H1 (cell line): ENCODE measurements around the gene MTPN. TPM values are rescaled to one million over a fixed set of nuclear protein-coding genes. Genes with fewer than 3 reads are reported as not detected.

Source experiments
- CTCF ChIA-PET: fragments of 300-600 bp; sonication (Branson Sonifier 250); formaldehyde crosslinking; loops from one replicate; lab custom pipeline; 2021; ENCODE audit not compliant: partially characterized antibody; lab: Charles Lee
- POLR2A ChIA-PET: fragments of 300-600 bp; sonication (Branson Sonifier 250); formaldehyde crosslinking; loops from one replicate; lab custom pipeline; 2021; ENCODE audit warnings: inconsistent platforms; ENCODE audit not compliant: partially characterized antibody; lab: Charles Lee
- DNase-seq, 2 experiments: peaks; one replicate each; pipeline versions ENCODE4 v3.0.0 to v3.0.0-alpha.2; 2010 to 2022; ENCODE audit warnings: low spot score in 2 of 2, low read depth in 1 of 2, mixed read lengths in 1 of 2
- FAIRE-seq: peaks from 2 replicates; lab custom pipeline; 2011; peaks lifted over from hg19 to GRCh38; lab: Jason Lieb, UNC
- H2AFZ ChIP-seq: 2 replicates; pipeline ENCODE4 v1.8.1; 2012; ENCODE audit warnings: low read length, inconsistent platforms
- H2AK5ac ChIP-seq: 2 replicates; pipeline ENCODE4 v1.6.1; 2013; ENCODE audit warnings: low read depth, low read length
- H2BK120ac ChIP-seq: replicated peaks from 2 replicates; pipeline ENCODE3; 2013; ENCODE audit warnings: low read depth, low read length, inconsistent platforms
- H2BK12ac ChIP-seq: 2 replicates; pipeline ENCODE4 v1.6.1; 2013; ENCODE audit warnings: low read depth, low read length
- H2BK15ac ChIP-seq: 2 replicates; pipeline ENCODE4 v1.6.1; 2013; ENCODE audit warnings: low read length
- H2BK20ac ChIP-seq: 2 replicates; pipeline ENCODE4 v1.6.1; 2013; ENCODE audit warnings: low read length
- H2BK5ac ChIP-seq: 2 replicates; pipeline ENCODE4 v1.6.1; 2013; ENCODE audit warnings: low read depth, low read length
- H3K14ac ChIP-seq: 2 replicates; pipeline ENCODE4 v1.6.1; 2013; ENCODE audit warnings: inconsistent platforms; ENCODE audit not compliant: insufficient read length
- H3K18ac ChIP-seq: 2 replicates; pipeline ENCODE4 v1.6.1; 2013; ENCODE audit warnings: low read length; ENCODE audit errors: extremely low read depth
- H3K23ac ChIP-seq: 2 replicates; pipeline ENCODE4 v1.6.1; 2013; ENCODE audit warnings: inconsistent platforms; ENCODE audit not compliant: insufficient read length
- H3K23me2 ChIP-seq: 2 replicates; pipeline ENCODE4 v1.6.1; 2013; ENCODE audit warnings: low read depth, low read length
- H3K27ac ChIP-seq: 2 replicates; pipeline ENCODE4 v1.6.1; 2011; ENCODE audit warnings: low read depth, low read length, inconsistent platforms
- H3K27me3 ChIP-seq, 4 experiments: replicated peaks in 1 of 4; 1 replicate in 1 of 4; 2 replicates in 3 of 4; pipeline versions ENCODE4 v1.6.1 to v1.8.1; 2011 to 2013; ENCODE audit warnings: low read length in 3 of 4, mild to moderate bottlenecking in 3 of 4, inconsistent platforms in 2 of 4, mixed read lengths in 2 of 4, moderate library complexity in 1 of 4; ENCODE audit not compliant: control insufficient read depth in 3 of 4, insufficient read depth in 3 of 4; ENCODE audit errors: extremely low read depth in 1 of 4
- H3K36me3 ChIP-seq, 4 experiments: 2 replicates each; pipeline versions ENCODE4 v1.6.1 to v1.8.1; 2011 to 2013; ENCODE audit warnings: mild to moderate bottlenecking in 4 of 4, low read length in 3 of 4, moderate library complexity in 2 of 4, control low read depth in 1 of 4, inconsistent platforms in 1 of 4; ENCODE audit not compliant: insufficient read depth in 4 of 4, control insufficient read depth in 2 of 4
- H3K4ac ChIP-seq: replicated peaks from 2 replicates; pipeline ENCODE3; 2013; ENCODE audit warnings: low read length, low read depth, mixed read lengths, inconsistent platforms; ENCODE audit not compliant: insufficient read length
- H3K4me1 ChIP-seq, 4 experiments: replicated peaks in 1 of 4; 1 replicate in 1 of 4; 2 replicates in 3 of 4; pipeline versions ENCODE4 v1.6.1 to v1.8.1; 2011 to 2013; ENCODE audit warnings: low read length in 3 of 4, inconsistent platforms in 2 of 4, mixed read lengths in 1 of 4; ENCODE audit not compliant: insufficient read depth in 4 of 4, control insufficient read depth in 3 of 4
- H3K4me2 ChIP-seq, 2 experiments: 2 replicates each; pipeline versions ENCODE4 v1.6.1 to v1.8.1; 2011 to 2013; ENCODE audit warnings: low read depth in 2 of 2, low read length in 2 of 2, control low read depth in 1 of 2, inconsistent platforms in 1 of 2, mild to moderate bottlenecking in 1 of 2; ENCODE audit not compliant: insufficient read depth in 1 of 2
- H3K4me3 ChIP-seq, 4 experiments: fragments of 200-600, 300-600 bp in 1 of 4; sonication (generic), shearing (Covaris generic), sonication (Bioruptor Twin) in 1 of 4; 2 replicates each; pipeline versions ENCODE4 v1.5.1 to v1.8.1; 2011 to 2016; ENCODE audit warnings: low read length in 4 of 4, low read depth in 3 of 4, control low read depth in 2 of 4, inconsistent platforms in 2 of 4, mild to moderate bottlenecking in 2 of 4, mixed read lengths in 1 of 4, moderate library complexity in 1 of 4; ENCODE audit not compliant: insufficient read depth in 2 of 4; ENCODE audit errors: extremely low read depth in 1 of 4
- H3K56ac ChIP-seq: replicated peaks from 2 replicates; pipeline ENCODE3; 2013; ENCODE audit warnings: low read depth, mild to moderate bottlenecking, mixed read lengths, low read length, inconsistent platforms; ENCODE audit not compliant: insufficient read length
- H3K79me1 ChIP-seq: 2 replicates; pipeline ENCODE4 v1.6.1; 2013; ENCODE audit warnings: low read depth, low read length, control low read depth
- H3K79me2 ChIP-seq, 2 experiments: 2 replicates each; pipeline versions ENCODE4 v1.6.1 to v1.8.1; 2012 to 2013; ENCODE audit warnings: low read length in 2 of 2, mild to moderate bottlenecking in 2 of 2, inconsistent platforms in 1 of 2; ENCODE audit not compliant: insufficient read depth in 2 of 2, control insufficient read depth in 1 of 2
- H3K9ac ChIP-seq, 4 experiments: replicated peaks in 1 of 4; 1 replicate in 1 of 4; 2 replicates in 3 of 4; pipeline versions ENCODE4 v1.6.1 to v1.8.1; 2011 to 2013; ENCODE audit warnings: low read depth in 3 of 4, low read length in 3 of 4, control low read depth in 2 of 4, mild to moderate bottlenecking in 2 of 4, moderate library complexity in 2 of 4, inconsistent platforms in 1 of 4; ENCODE audit errors: extremely low read depth in 1 of 4
- H3K9me3 ChIP-seq, 2 experiments: 2 replicates each; pipeline versions ENCODE4 v1.6.1 to v1.8.1; 2012 to 2013; ENCODE audit warnings: mild to moderate bottlenecking in 2 of 2, moderate library complexity in 2 of 2, control low read depth in 1 of 2, inconsistent platforms in 1 of 2, low read depth in 1 of 2, low read length in 1 of 2, mixed read lengths in 1 of 2; ENCODE audit not compliant: insufficient read depth in 2 of 2
- H4K20me1 ChIP-seq, 2 experiments: replicated peaks in 1 of 2; 2 replicates each; pipeline versions ENCODE3 to v1.8.1; 2011 to 2013; ENCODE audit warnings: inconsistent platforms in 2 of 2, low read length in 2 of 2, mild to moderate bottlenecking in 1 of 2; ENCODE audit not compliant: insufficient read depth in 2 of 2, control insufficient read depth in 1 of 2
- H4K5ac ChIP-seq: 2 replicates; pipeline ENCODE4 v1.6.1; 2013; ENCODE audit warnings: low read length, low read depth, mixed read lengths, inconsistent platforms; ENCODE audit not compliant: insufficient read length
- H4K8ac ChIP-seq: 2 replicates; pipeline ENCODE4 v1.8.0; 2013; ENCODE audit warnings: mild to moderate bottlenecking, moderate library complexity, low read length, inconsistent platforms; ENCODE audit not compliant: insufficient read depth; ENCODE audit errors: extremely low read depth
- H4K91ac ChIP-seq: replicated peaks from 2 replicates; pipeline ENCODE3; 2013; ENCODE audit warnings: low read length, mixed read lengths, inconsistent platforms; ENCODE audit not compliant: insufficient read length
- BACH1 ChIP-seq: IDR thresholded peaks from 2 replicates; pipeline ENCODE4 v1.6.1; 2012; ENCODE audit warnings: low read length, improper control_type of control experiment
- BRCA1 ChIP-seq: IDR thresholded peaks from 2 replicates; pipeline ENCODE4 v1.6.1; 2012; ENCODE audit warnings: low read depth, low read length, improper control_type of control experiment
- CBX8 ChIP-seq: fragments of 300-800, 300-1000 bp; sonication (generic); IDR thresholded peaks from 2 replicates; pipeline ENCODE4 v1.7.1; 2016; ENCODE audit warnings: low read depth, low read length, borderline replicate concordance
- KDM5A ChIP-seq: fragments of 200-600 bp; IDR thresholded peaks from 2 replicates; pipeline ENCODE4 v1.7.1; 2012; ENCODE audit warnings: mild to moderate bottlenecking, low read length, inconsistent platforms, mixed read lengths
- POLR2AphosphoS5 ChIP-seq: IDR thresholded peaks from 2 replicates; pipeline ENCODE4 v1.6.1; 2011; ENCODE audit warnings: low read depth, low read length
- POU5F1 ChIP-seq: IDR thresholded peaks from 2 replicates; pipeline ENCODE4 v1.6.1; 2011; ENCODE audit warnings: low read depth, mild to moderate bottlenecking, low read length, moderate library complexity
- RAD21 ChIP-seq, 2 experiments: IDR thresholded peaks in 1 of 2; conservative IDR thresholded peaks in 1 of 2; 2 replicates each; pipeline ENCODE4 v1.6.1; 2011; ENCODE audit warnings: low read depth in 2 of 2, low read length in 2 of 2, improper control_type of control experiment in 1 of 2, inconsistent platforms in 1 of 2, mild to moderate bottlenecking in 1 of 2, moderate library complexity in 1 of 2
- RNF2 ChIP-seq: fragments of 200-900, 300-1000 bp; sonication (generic); IDR thresholded peaks from 2 replicates; pipeline ENCODE4 v1.7.1; 2016; ENCODE audit warnings: borderline replicate concordance, low read depth, mild to moderate bottlenecking, antibody characterized with exemption, low read length; ENCODE audit not compliant: poor library complexity, severe bottlenecking; ENCODE audit errors: missing control alignments
- SAP30 ChIP-seq: fragments of 300-600 bp; sonication (generic); IDR thresholded peaks from 2 replicates; pipeline ENCODE4 v1.7.1; 2012; ENCODE audit warnings: low read length, moderate library complexity, mild to moderate bottlenecking, inconsistent platforms; ENCODE audit not compliant: insufficient read depth, insufficient replicate concordance
- SIN3A ChIP-seq, 2 experiments: IDR thresholded peaks in 1 of 2; conservative IDR thresholded peaks in 1 of 2; 2 replicates each; pipeline ENCODE4 v1.6.1; 2011 to 2012; ENCODE audit warnings: low read length in 2 of 2, improper control_type of control experiment in 1 of 2, low read depth in 1 of 2, mild to moderate bottlenecking in 1 of 2
- TBP ChIP-seq: IDR thresholded peaks from 2 replicates; pipeline ENCODE4 v1.6.1; 2011; ENCODE audit warnings: low read depth, low read length, improper control_type of control experiment
- ZNF274 ChIP-seq: IDR thresholded peaks from 2 replicates; pipeline ENCODE4 v1.7.0; 2012; ENCODE audit warnings: low read length, borderline replicate concordance; ENCODE audit errors: extremely low read depth
- WGBS, 2 experiments: shearing (Covaris generic) in 1 of 2; methylation state at CpG; one replicate each; pipeline versions ENCODE4 v1.1.6 to v1.1.7; 2013 to 2015; ENCODE audit warnings: low lambda C conversion rate in 2 of 2, mixed read lengths in 2 of 2, inconsistent platforms in 1 of 2, low coverage in 1 of 2, missing lambda C conversion rate in 1 of 2; ENCODE audit not compliant: insufficient replicate concordance in 2 of 2, insufficient coverage in 1 of 2, insufficient read length in 1 of 2; ENCODE audit errors: extremely low coverage in 1 of 2, missing lambda C conversion rate in 1 of 2; 5-methylcytosine and 5-hydroxymethylcytosine counted together
- polyA plus RNA-seq, 7 experiments: library from polyadenylated mRNA; depleted of rRNA in 3 of 7; stranded (reverse) in 5 of 7; unstranded in 2 of 7; fragments of >200 nt in 5 of 7; fragments of 200-250 nt in 2 of 7; gene quantifications; 1 replicate in 5 of 7; 2 replicates in 1 of 7; 4 replicates in 1 of 7; pipeline versions ENCODE4 v1.2.1 to v1.2.3, GENCODE V29; 2011 to 2013; ENCODE audit warnings: missing spikeins in 2 of 7, mixed read lengths in 2 of 7
- total RNA-seq: library from RNA; stranded (reverse); fragmentation: NEBNext Ultra II Directional; extraction: Animal tissue kit (Norgen Biotek cat#: 25700); gene quantifications from 2 replicates; pipeline ENCODE4 v1.2.1, GENCODE V29; 2021

Gene MTPN
- total and polyA plus RNA-seq, 2 of the 8 experiments (the other 6 are each of a cell fraction or from before 2014, with no cell fraction given), result 33.0 to 101 TPM

DNA sequence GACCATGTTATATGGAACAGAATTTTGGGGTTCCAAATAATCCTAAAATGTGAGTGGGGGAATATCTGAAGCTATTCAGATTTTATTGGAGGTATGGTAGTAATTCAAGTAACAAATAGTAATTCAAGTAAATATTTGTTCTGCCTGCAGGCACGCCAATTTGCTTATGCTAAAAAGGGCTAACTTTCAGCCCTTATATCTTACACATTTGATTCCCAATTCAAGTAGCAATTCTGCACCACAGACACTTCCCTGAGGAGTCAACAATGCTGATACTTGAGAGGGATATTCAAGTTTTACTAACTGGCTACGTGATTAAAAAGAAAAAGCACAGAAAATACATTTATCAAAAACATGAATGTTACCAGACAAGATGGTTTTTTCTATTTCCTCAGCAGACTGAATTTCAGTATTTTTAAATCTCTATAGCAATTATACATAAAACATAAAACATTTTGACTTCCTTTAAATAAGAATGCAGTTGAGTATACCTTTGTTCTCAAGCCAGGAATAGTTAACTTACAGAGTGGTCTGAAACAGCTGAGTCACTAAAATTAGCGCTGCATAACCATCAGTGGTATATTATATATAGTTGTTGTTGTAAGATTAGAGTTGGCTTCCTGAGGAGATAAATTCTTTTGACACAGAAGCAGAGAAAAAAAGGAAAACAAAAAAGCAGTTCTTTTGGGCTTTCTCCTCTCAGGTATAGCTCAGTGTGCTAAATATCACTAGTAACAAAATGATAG, 33.9 kb downstream of the MTPN start:
- 87% methylated on average over 3 of the region's 3 CpGs; no CpG with 5 or more reads in 1 of the 2 experiments for WGBS, 2 experiments
- FAIRE-seq, result no peak
- CTCF ChIA-PET, result interaction anchor here (0.7 to 1.6 kb wide), 4 partner anchors 8 to 1226 kb away, joined by 3 to 4 read pairs (median 3); no protein-coding TSS in a partner anchor
- TF ChIP-seq RNF2, result no peak
- no peak for TF ChIP-seq SAP30
- TF ChIP-seq BACH1, result 0 out of 2 replicates have a peak, but pooled peaks have one; percentile 29
- TF ChIP-seq RAD21 (IDR thresholded peaks at IDR 0.05 in 1 of 2, conservative IDR thresholded peaks at IDR 0.05 in 1 of 2; ENCODE audit: low read depth in 2 of 2, low read length in 2 of 2), result no peak
- TF ChIP-seq CBX8, result no peak
- TF ChIP-seq KDM5A, result no peak
- TF ChIP-seq BRCA1, result no peak
- no peak for TF ChIP-seq POLR2AphosphoS5
- TF ChIP-seq SIN3A (conservative IDR thresholded peaks at IDR 0.05 in 1 of 2, IDR thresholded peaks at IDR 0.05 in 1 of 2; ENCODE audit: low read depth in 1 of 2, low read length in 2 of 2), result no peak
- TF ChIP-seq TBP, result no peak
- TF ChIP-seq POU5F1, result no peak
- TF ChIP-seq ZNF274, result no peak

More for the DNA sequence above, 33.9 kb downstream of the MTPN start:
- no peak for DNase-seq
- H3K79me2 ChIP-seq, result peaks cover 0 to 24% of the 10 kb centered on the region in 2 experiments; a peak in 3 of 4 replicates
- no peaks in the 10 kb centered on the region for H3K79me1 ChIP-seq
- H3K27me3 ChIP-seq, result no peaks in the 10 kb centered on the region
- no peak overlapping the region for H3K56ac ChIP-seq
- peaks cover 0 to 7% (median 2%) of the 10 kb centered on the region in 4 experiments; a peak in 2 of 7 replicates for H3K4me1 ChIP-seq
- no peak overlapping the region for H3K23ac ChIP-seq
- no peak overlapping the region for H2BK12ac ChIP-seq
- H2AK5ac ChIP-seq, result no peak overlapping the region
- no peak overlapping the region for H3K18ac ChIP-seq
- peaks cover 0 to 4% (median under 1%) of the 10 kb centered on the region in 4 experiments; a peak in 3 of 8 replicates for H3K36me3 ChIP-seq
- no peak overlapping the region for H3K14ac ChIP-seq
- H3K4me3 ChIP-seq, result no peak overlapping the region
- no peaks in the 10 kb centered on the region for H3K23me2 ChIP-seq
- H3K9me3 ChIP-seq, result no peaks in the 10 kb centered on the region
- H3K27ac ChIP-seq, result no peak overlapping the region
- H2AFZ ChIP-seq, result no peak overlapping the region
- no peaks in the 10 kb centered on the region for H4K20me1 ChIP-seq
- no peak overlapping the region for H3K4ac ChIP-seq
- H3K9ac ChIP-seq, result no peak overlapping the region
- no peak overlapping the region for H2BK15ac ChIP-seq
- no peak overlapping the region for H2BK20ac ChIP-seq
- no peak overlapping the region for H4K91ac ChIP-seq
- POLR2A ChIA-PET, result no interaction called here
- no peak overlapping the region for H2BK5ac ChIP-seq
- no peak overlapping the region for H2BK120ac ChIP-seq
- H4K5ac ChIP-seq, result no peak overlapping the region
- no peak overlapping the region for H4K8ac ChIP-seq
- no peak overlapping the region for H3K4me2 ChIP-seq
